HG03280 (cell line): ENCODE results near the gene C5AR1.
"Not testable (repeated sequence)": the region's sequence is repeated elsewhere in the genome, so short reads cannot be mapped to it uniquely, and the experiment has no call there.

Experiments
- ATAC-seq: cut with Tn5 transposase; IDR thresholded peaks from one replicate; pipeline ENCODE4 v1.9.1; 2021; ENCODE audit warnings: mild to moderate bottlenecking, moderate library complexity; ENCODE audit not compliant: unreplicated experiment

The C5AR1 gene

GRCh38 chr19:47358936-47359335 lies 49.3 kb downstream of the C5AR1 start:
- ATAC-seq = no peak

DNA sequence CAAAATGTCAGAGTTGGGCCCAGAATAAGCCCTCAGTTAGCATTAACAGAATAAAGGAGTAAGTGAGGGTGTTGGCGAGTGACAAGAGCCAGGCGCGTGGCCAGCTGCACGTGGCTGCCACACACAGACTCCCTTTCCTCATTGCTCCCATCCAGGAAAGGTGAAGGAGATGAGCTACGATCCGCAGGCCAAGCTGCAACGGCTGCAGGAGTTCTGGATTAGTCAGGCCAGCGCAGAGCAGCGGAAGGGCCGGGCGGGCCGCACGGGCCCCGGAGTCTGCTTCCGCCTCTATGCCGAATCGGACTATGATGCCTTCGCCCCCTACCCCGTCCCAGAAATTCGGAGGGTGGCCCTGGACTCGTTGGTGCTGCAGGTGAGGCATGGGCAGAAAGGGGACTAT lies 52.7 kb downstream of the C5AR1 start:
- ATAC-seq = no peak

GRCh38 chr19:47363758-47364531 lies 54.3 kb downstream of the C5AR1 start:
- ATAC-seq = no peak

DNA sequence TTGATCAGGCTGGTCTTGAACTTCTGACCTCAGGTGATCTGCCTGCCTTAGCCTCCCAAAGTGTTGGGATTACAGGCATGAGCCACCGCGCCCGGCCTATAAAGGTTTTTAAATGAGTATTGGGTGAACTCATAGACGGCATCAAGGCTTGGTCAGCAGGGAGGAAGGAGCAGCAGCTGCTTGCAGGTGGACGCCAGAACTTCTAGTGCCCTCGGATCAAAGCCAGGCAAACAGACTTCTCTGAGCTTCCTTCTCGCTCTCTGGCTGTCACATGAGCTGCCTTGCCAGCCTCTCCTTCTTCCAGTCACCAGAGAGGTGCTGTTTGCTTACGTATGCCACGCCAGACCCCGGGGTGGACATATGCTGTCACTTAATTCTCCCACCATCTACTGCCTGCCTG lies 55.8 kb downstream of the C5AR1 start:
- ATAC-seq = not testable (repeated sequence)

GRCh38 chr19:47370045-47370611 lies 60.5 kb downstream of the C5AR1 start:
- ATAC-seq = no peak

GRCh38 chr19:47371261-47371660 lies 61.6 kb downstream of the C5AR1 start:
- no peak for ATAC-seq
